Vagina (tissue), 2 donors: Measurements from ENCODE around the gene CADM4. TPM values are rescaled to one million over a fixed set of nuclear protein-coding genes. Genes with fewer than 3 reads are reported as not detected.
A peak's percentile ranks its signal among the peaks of the same experiment; 100 is the strongest.

ENCODE experiments used
- DNase-seq, 2 donors: peaks; one replicate each; pipeline ENCODE4 v3.0.0-alpha.2; 2017; ENCODE audit errors: extremely low spot score in 2 of 2
- H3K27ac ChIP-seq: fragments of 200-600 bp; sonication (generic); one replicate; pipeline ENCODE4 v1.5.1; 2019
- H3K27me3 ChIP-seq: fragments of 200-600 bp; sonication (generic); one replicate; pipeline ENCODE4 v1.5.1; 2019
- H3K36me3 ChIP-seq, 2 donors: fragments of 200-600 bp; sonication (generic); one replicate each; pipeline ENCODE4 v1.5.1; 2017 to 2019
- H3K4me1 ChIP-seq: fragments of 200-600 bp; sonication (generic); one replicate; pipeline ENCODE4 v1.5.1; 2019
- H3K4me3 ChIP-seq, 2 donors: fragments of 200-600 bp; sonication (generic); 1 replicate in 1 of 2; 2 replicates in 1 of 2; pipeline ENCODE4 v1.5.1; 2016 to 2019
- H3K9me3 ChIP-seq: fragments of 200-600 bp; sonication (generic); one replicate; pipeline ENCODE4 v1.5.1; 2019
- CTCF ChIP-seq, 3 experiments: fragments of 450-650 bp in 2 of 3; fragments of 200-600 bp in 1 of 3; sonication (generic) in 1 of 3; IDR thresholded peaks; one replicate each; pipeline ENCODE4 v1.5.1; 2017 to 2019; ENCODE audit warnings: antibody characterized with exemption in 3 of 3, mild to moderate bottlenecking in 2 of 3, moderate library complexity in 2 of 3
- POLR2A ChIP-seq, 2 donors: fragments of 450-650 bp; IDR thresholded peaks; one replicate each; pipeline ENCODE4 v1.6.1; 2017; ENCODE audit warnings: antibody characterized with exemption in 2 of 2, mild to moderate bottlenecking in 2 of 2, moderate library complexity in 2 of 2
- POLR2AphosphoS5 ChIP-seq, 2 donors: sonication (generic); formaldehyde crosslinking; IDR thresholded peaks; one replicate each; pipeline ENCODE4 v1.9.0; 2017; ENCODE audit warnings: antibody characterized with exemption in 2 of 2, mild to moderate bottlenecking in 2 of 2, low read depth in 1 of 2; ENCODE audit not compliant: insufficient read depth in 1 of 2
- intact Hi-C: fragments of 100-400 bp; cut with DNase I; formaldehyde crosslinking; loops from one replicate; pipeline ENCODE4 v1.15.1; 2023
- total RNA-seq: library from RNA; depleted of rRNA; stranded (reverse); fragments of >200 nt; gene quantifications from one replicate; pipeline ENCODE4 v1.2.3, GENCODE V29; 2016

CADM4 gene
- total RNA-seq, 1 donor from 2014 or later, result 4.7 TPM

- Histone ChIP-seq H3K4me1 (no peaks in the 10 kb centered on the region), H3K36me3 (no peaks in the 10 kb centered on the region), H3K9me3 (no peaks in the 10 kb centered on the region), H3K4me3 (no peak overlapping the region), H3K27ac (peak overlapping the region; percentile 78), H3K27me3 (no peaks in the 10 kb centered on the region)
- TF ChIP-seq POLR2AphosphoS5 (IDR thresholded peaks at IDR 0.05; ENCODE audit: insufficient read depth in 1 of 2, low read depth in 1 of 2) (peak; percentile 33 to 86), CTCF (IDR thresholded peaks at IDR 0.05) (no peak), POLR2A (IDR thresholded peaks at IDR 0.05) (no peak)
- intact Hi-C loops, result no loop called here
- DNase-seq, result no peak
These were observed 35.7 kb upstream of the CADM4 start for GRCh38 chr19:43675269-43675879.

- no peaks in the 10 kb centered on the region for H3K36me3 ChIP-seq
- intact Hi-C loops, result no loop called here
- TF ChIP-seq POLR2A (IDR thresholded peaks at IDR 0.05), result no peak
- no peak for TF ChIP-seq CTCF (IDR thresholded peaks at IDR 0.05)
- no peak for TF ChIP-seq POLR2AphosphoS5 (IDR thresholded peaks at IDR 0.05; ENCODE audit: insufficient read depth in 1 of 2, low read depth in 1 of 2)
- H3K9me3 ChIP-seq, result no peaks in the 10 kb centered on the region
- H3K27ac ChIP-seq, result peak overlapping the region; percentile 78
- no peak for DNase-seq
- H3K27me3 ChIP-seq, result no peaks in the 10 kb centered on the region
- no peak overlapping the region for H3K4me3 ChIP-seq
- H3K4me1 ChIP-seq, result peaks cover 4% of the 10 kb centered on the region
These were observed 34.9 kb upstream of the CADM4 start for GRCh38 chr19:43674596-43674995.

- Histone ChIP-seq H3K27ac (peak overlapping the region; percentile 78), H3K27me3 (no peaks in the 10 kb centered on the region), H3K4me1 (peaks cover 8% of the 10 kb centered on the region), H3K4me3 (no peak overlapping the region), H3K36me3 (no peaks in the 10 kb centered on the region), H3K9me3 (no peaks in the 10 kb centered on the region)
- no peak for DNase-seq
- intact Hi-C loops, result no loop called here
- no peak for TF ChIP-seq CTCF (IDR thresholded peaks at IDR 0.05)
- no peak for TF ChIP-seq POLR2A (IDR thresholded peaks at IDR 0.05)
- no peak for TF ChIP-seq POLR2AphosphoS5 (IDR thresholded peaks at IDR 0.05; ENCODE audit: insufficient read depth in 1 of 2, low read depth in 1 of 2)
These were observed 34.5 kb upstream of the CADM4 start for GRCh38 chr19:43674183-43674582.

- DNase-seq, result no peak
- Histone ChIP-seq H3K4me3 (no peak overlapping the region), H3K27me3 (no peaks in the 10 kb centered on the region), H3K9me3 (no peaks in the 10 kb centered on the region), H3K27ac (no peak overlapping the region), H3K36me3 (no peaks in the 10 kb centered on the region), H3K4me1 (peaks cover 10% of the 10 kb centered on the region)
- intact Hi-C loops, result no loop called here
- TF ChIP-seq POLR2AphosphoS5 (IDR thresholded peaks at IDR 0.05; ENCODE audit: insufficient read depth in 1 of 2, low read depth in 1 of 2), result no peak
- TF ChIP-seq CTCF (IDR thresholded peaks at IDR 0.05), result no peak
- TF ChIP-seq POLR2A (IDR thresholded peaks at IDR 0.05), result no peak
These were observed 34.0 kb upstream of the CADM4 start for GRCh38 chr19:43673637-43674036.

GRCh38 chr19:43672061-43672679 lies 32.5 kb upstream of the CADM4 start:
- no peak overlapping the region for H3K4me3 ChIP-seq
- peaks cover 0 to under 1% of the 10 kb centered on the region in 2 donors for H3K36me3 ChIP-seq
- H3K27me3 ChIP-seq, result no peaks in the 10 kb centered on the region
- no peak for DNase-seq
- peaks cover 17% of the 10 kb centered on the region for H3K4me1 ChIP-seq
- H3K9me3 ChIP-seq, result no peaks in the 10 kb centered on the region
- H3K27ac ChIP-seq, result no peak overlapping the region
- TF ChIP-seq CTCF (IDR thresholded peaks at IDR 0.05) (no peak), POLR2A (IDR thresholded peaks at IDR 0.05) (no peak), POLR2AphosphoS5 (IDR thresholded peaks at IDR 0.05; ENCODE audit: insufficient read depth in 1 of 2, low read depth in 1 of 2) (no peak)
- intact Hi-C loops, result no loop called here
